Panc1 (cell line): ENCODE results near the gene PSMA5.

Source experiments
- CTCF ChIP-seq: fragments of 450-650 bp; IDR thresholded peaks from 2 replicates; pipeline ENCODE4 v1.5.1; 2017; ENCODE audit warnings: mild to moderate bottlenecking
- POLR2AphosphoS5 ChIP-seq: IDR thresholded peaks from 2 replicates; pipeline ENCODE4 v1.6.1; 2012; ENCODE audit warnings: mild to moderate bottlenecking, low read depth, low read length, moderate library complexity
- REST ChIP-seq, 2 experiments: IDR thresholded peaks; 2 replicates each; pipeline ENCODE4 v1.6.1; 2011 to 2012; ENCODE audit warnings: low read depth in 2 of 2, control low read depth in 1 of 2, low read length in 1 of 2, mild to moderate bottlenecking in 1 of 2, moderate library complexity in 1 of 2; ENCODE audit not compliant: insufficient read depth in 1 of 2

DNA sequence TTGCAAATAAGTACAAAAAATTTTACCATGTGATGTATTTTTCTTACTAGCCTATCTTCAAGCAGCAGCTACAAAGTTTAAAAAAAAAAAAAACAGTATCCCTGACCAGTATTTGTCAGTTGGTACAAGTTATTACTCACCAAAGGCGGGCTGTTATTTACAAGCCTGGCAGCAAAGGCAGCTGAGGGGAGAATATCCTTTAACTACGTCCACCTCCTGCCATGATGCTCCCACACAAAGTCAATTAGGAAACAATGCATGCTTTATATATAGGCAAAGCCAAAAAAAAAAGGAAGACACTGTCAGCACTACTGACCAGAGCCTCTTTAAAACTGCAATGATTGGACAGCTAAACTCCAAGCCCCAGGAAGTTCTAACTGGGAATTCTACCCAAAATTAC lies 13.7 kb downstream of the PSMA5 start:
- TF ChIP-seq CTCF (no peak), POLR2AphosphoS5 (no peak), REST (IDR thresholded peaks at IDR 0.05; ENCODE audit: insufficient read depth in 1 of 2, low read depth in 2 of 2, low read length in 1 of 2) (no peak)
